HG03439 (cell line): Measurements from ENCODE around the gene PIAS4.
"Not testable (repeated sequence)": the region's sequence is repeated elsewhere in the genome, so short reads cannot be mapped to it uniquely, and the experiment has no call there.

Source experiments
- ATAC-seq: cut with Tn5 transposase; IDR thresholded peaks from one replicate; pipeline ENCODE4 v1.9.1; 2021; ENCODE audit warnings: mild to moderate bottlenecking, moderate library complexity; ENCODE audit not compliant: unreplicated experiment

The PIAS4 gene

GRCh38 chr19:4007021-4007835 lies at the start of gene PIAS4:
PIAS4 (plus strand) TSS chr19:4007736; CDS start chr19:4007761, 25 bp downstream.
- peak; percentile 80 for ATAC-seq

- no peak for ATAC-seq
Measured at GRCh38 chr19:3958836-3959765, 48.4 kb upstream of the PIAS4 start.

DNA sequence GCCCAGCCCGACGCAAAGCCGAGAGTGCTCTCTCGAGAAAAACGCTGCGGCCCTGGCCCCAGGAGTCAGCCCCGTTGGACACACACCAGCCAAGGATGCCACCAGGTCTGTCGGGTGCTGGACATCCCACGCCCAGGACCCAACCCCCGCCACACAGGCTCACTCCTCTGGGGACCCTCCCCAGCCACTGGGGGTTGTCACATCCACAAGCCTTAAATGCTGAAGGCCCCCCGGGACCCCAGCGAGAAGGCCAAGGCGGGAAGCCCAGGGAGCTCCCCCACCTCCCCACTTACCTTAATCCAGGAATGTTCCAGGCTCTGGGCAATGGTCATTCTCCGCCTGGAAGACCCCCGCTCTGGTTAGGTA lies 47.8 kb upstream of the PIAS4 start:
- no peak for ATAC-seq

GRCh38 chr19:3961007-3961406 lies 46.5 kb upstream of the PIAS4 start:
- no peak for ATAC-seq

GRCh38 chr19:3963458-3964255 lies 43.9 kb upstream of the PIAS4 start:
- no peak for ATAC-seq

DNA sequence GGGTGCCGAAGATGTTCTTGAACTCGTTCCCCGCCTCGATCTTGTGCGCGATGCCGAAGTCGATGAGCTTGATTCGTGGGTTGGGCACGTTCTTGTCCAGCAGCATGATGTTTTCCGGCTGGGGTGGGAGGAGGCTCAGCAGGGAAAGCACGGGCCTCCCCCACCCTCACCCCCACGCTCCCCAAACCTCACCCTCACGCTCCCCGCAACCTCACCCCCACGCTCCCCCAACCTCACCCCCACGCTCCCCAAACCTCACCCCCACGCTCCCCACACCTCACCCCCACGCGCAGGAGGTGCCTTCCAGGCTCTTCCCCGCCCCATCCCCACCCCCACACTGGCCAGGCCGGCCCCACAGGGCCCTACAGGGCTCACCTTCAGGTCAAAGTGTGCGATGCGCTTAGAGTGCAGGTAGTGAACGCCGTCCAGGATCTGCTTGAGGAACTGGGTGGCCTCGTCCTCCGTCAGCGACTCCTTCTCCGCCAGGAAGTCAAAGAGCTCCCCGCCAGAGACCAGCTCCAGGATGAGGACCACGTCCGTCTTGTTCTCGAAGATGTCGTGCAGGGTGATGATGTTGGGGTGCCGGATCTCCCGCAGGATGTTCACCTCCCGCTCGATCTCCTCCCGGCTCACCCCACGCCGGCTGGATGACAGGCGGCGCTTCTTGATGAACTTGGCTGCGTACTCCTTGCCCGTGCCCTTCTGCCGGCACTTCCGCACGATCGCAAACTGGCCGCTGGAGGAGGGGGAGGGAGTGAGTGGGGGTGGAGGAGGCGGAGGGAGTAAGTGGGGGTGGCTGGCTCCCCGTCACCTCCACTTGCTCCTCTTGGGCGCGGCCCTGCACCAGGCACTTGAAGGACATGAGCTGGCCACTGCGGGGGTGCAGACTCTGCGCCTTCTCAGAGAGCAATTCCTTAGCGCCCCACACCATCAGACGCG lies 43.0 kb upstream of the PIAS4 start:
- no peak for ATAC-seq

- no peak for ATAC-seq
Measured at GRCh38 chr19:3966051-3967017, 41.2 kb upstream of the PIAS4 start.

DNA sequence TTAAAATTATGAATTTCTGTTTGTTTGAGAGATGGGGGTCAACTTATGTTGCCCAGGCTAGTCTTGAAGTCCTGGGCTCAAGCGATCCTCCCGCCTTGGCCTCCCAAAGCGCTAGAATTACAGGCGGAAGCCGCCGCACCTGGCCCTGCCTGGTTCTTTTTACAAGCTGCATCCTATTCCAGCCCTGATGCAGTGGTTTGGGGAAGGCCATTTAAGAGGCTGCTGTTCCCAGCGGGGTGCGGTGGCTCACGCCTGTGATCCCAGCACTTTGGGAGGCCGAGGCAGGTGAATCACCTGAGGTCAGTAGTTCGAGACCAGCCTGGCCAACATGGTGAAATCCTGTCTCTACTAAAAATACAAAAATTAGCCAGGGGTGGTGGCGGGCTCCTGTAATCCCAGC lies 39.6 kb upstream of the PIAS4 start:
- ATAC-seq, result not testable (repeated sequence)

- ATAC-seq, result no peak
Measured at GRCh38 chr19:3968556-3969434, 38.7 kb upstream of the PIAS4 start.

GRCh38 chr19:3969435-3970312 lies 37.9 kb upstream of the PIAS4 start:
- ATAC-seq, result no peak

DNA sequence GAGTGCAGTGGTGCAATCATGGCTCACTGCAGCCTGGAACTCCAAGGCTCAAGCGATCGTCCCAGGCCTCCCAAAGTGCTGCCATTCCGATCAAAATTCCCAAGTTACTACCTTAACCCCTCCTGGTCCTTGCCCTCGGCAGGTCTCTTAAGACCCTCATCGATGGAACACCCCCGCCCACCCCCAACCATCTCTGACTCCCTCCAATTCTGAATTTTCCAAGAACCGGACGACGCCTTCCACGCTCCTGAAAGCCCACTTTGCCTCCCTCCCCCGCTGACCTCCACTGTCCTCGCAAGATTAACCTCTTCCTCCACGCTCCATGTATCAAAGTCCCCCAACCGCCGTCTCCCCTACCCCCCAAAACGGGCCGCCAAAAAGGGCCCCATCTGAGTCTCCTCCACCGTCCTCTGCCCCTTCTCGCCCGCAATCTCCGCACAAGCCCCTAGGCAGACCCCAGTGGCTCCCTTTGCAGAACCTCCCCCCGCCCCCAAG lies 37.2 kb upstream of the PIAS4 start:
- ATAC-seq, result no peak

- ATAC-seq, result peak; percentile 92
Measured at GRCh38 chr19:3970808-3971598, 36.5 kb upstream of the PIAS4 start, which contains the start of gene DAPK3. DAPK3 (minus strand) TSS chr19:3971099; CDS start chr19:3969735, 1,364 bp downstream.

- no peak for ATAC-seq
Measured at GRCh38 chr19:3975144-3975543, 32.4 kb upstream of the PIAS4 start.

DNA sequence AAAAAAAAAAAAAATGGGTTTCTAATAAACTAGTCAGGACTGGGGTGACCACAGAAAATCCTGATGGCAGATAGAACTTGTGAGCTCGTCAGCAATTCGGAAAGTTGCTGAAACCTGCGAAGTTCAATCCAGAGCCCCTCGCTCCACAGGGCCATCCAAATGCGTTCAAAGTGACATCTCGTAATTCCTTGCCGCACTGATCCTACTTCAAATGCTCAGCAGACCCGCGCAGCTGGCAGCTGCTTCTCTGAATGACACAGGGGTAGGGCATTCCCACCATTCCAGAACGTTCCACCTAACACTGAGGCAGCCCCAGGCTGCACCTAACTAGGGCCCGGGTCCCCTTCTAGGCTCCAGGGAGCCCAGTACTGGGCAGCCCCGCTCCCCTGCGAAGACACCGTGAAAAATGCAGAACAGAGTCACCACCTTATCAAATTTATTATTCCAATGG lies 31.9 kb upstream of the PIAS4 start:
- ATAC-seq, result no peak

DNA sequence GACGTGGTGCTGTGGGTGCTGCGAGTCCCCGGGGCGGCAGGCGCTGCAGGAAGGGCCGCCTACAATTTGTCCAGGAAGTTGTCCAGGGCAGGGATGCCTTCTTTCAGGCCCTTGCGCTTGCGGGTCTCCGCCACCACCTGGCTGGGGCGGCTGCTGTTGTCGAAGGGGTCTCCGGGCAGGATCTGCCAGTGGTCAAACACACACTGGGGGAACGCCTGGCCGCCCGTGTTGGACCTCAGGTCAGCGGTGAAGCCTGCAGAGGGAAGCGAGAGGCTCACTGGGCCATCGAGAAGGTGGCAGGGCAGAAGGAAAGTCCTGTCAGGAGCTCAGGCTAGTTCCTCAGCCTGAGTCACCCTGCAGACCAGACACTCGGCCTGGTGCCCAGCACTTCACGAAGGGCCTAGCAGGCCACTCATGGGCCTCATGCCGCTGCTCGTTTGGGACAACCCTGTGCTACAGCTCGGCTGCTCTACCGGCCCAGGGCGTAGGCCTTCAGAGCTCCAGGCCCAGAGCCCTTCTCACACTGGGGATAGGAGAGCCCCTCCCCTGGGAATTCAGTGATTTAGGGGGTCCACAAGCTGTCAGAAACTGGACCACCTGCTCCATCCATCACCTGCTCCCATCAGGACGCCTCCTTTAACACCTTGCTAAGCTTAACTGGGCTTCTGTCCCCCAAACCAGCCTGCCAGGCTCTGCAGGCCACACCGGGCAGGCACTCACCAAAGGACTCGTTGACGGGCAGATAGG lies 30.9 kb upstream of the PIAS4 start:
- ATAC-seq, result no peak
